Ramos (cell line): Measurements from ENCODE around the gene STK10.
"Not testable (repeated sequence)": the region's sequence is repeated elsewhere in the genome, so short reads cannot be mapped to it uniquely, and the experiment has no call there.

Source experiments
- in situ Hi-C: fragments of 300-500 bp; cut with MboI; formaldehyde crosslinking; loops from one replicate; pipeline ENCODE4 v1.14.3; 2022; ENCODE audit warnings: low sequenced_read_pairs; ENCODE audit not compliant: unreplicated experiment

The STK10 gene

GRCh38 chr5:172167895-172168294 lies 20.1 kb downstream of the STK10 start:
- in situ Hi-C loops, result no loop called here

GRCh38 chr5:172166030-172166826 lies 21.8 kb downstream of the STK10 start:
- in situ Hi-C loops, result no loop called here

- in situ Hi-C loops, result no loop called here
These were observed 22.6 kb downstream of the STK10 start for GRCh38 chr5:172165465-172165864.

- in situ Hi-C loops, result no loop called here
These were observed 23.2 kb downstream of the STK10 start for GRCh38 chr5:172164769-172165212.

GRCh38 chr5:172163346-172163745 lies 24.7 kb downstream of the STK10 start:
- in situ Hi-C loops, result no loop called here

GRCh38 chr5:172162987-172163343 lies 25.1 kb downstream of the STK10 start:
- in situ Hi-C loops, result no loop called here

- in situ Hi-C loops, result no loop called here
These were observed 25.6 kb downstream of the STK10 start for GRCh38 chr5:172162323-172162986.

GRCh38 chr5:172160506-172160905 lies 27.5 kb downstream of the STK10 start:
- in situ Hi-C loops, result no loop called here

GRCh38 chr5:172159016-172159415 lies 29.0 kb downstream of the STK10 start:
- in situ Hi-C loops, result no loop called here

- in situ Hi-C loops, result no loop called here
These were observed 31.5 kb downstream of the STK10 start for GRCh38 chr5:172156541-172156994.

- in situ Hi-C loops, result not testable (repeated sequence)
These were observed 32.9 kb downstream of the STK10 start for GRCh38 chr5:172155101-172155500.

- in situ Hi-C loops, result no loop called here
These were observed 34.3 kb downstream of the STK10 start for GRCh38 chr5:172153695-172154094.

GRCh38 chr5:172151661-172152210 lies 36.3 kb downstream of the STK10 start:
- in situ Hi-C loops, result no loop called here

GRCh38 chr5:172150514-172151425 lies 37.3 kb downstream of the STK10 start:
- in situ Hi-C loops, result no loop called here

- in situ Hi-C loops, result not testable (repeated sequence)
These were observed 38.5 kb downstream of the STK10 start for GRCh38 chr5:172149481-172149880.

GRCh38 chr5:172149073-172149472 lies 39.0 kb downstream of the STK10 start:
- in situ Hi-C loops, result no loop called here

- in situ Hi-C loops, result no loop called here
These were observed 39.6 kb downstream of the STK10 start for GRCh38 chr5:172148381-172148780.

GRCh38 chr5:172147857-172148256 lies 40.2 kb downstream of the STK10 start:
- in situ Hi-C loops, result no loop called here

- in situ Hi-C loops, result no loop called here
These were observed 41.3 kb downstream of the STK10 start for GRCh38 chr5:172146748-172147092.
